ENCODE measurements around the gene NAALADL2. TPM values are rescaled to one million over a fixed set of nuclear protein-coding genes. Genes with fewer than 3 reads are reported as not detected.

NAALADL2 gene
- total RNA-seq, 1 donor from 2014 or later, result 12.5 TPM

DNA sequence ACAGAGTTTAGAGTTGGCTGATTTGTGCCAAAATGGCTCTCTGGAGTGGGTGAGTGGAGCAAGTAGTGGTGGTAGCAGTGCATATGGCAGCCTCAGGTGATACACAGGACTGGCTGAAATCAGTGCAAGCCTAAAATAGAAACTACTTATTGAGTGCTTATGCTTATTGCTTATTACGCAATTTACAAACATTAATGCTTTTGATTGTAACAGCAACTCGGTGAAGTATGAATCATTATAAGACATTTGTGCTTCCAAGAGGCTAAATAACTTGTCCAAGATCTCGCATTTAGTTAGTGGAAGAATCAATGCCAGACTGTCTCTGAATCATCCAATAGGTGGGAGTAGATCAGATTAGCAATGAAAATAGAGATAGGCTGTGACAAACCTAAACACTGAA is 353.8 kb downstream of the NAALADL2 start:
- Histone ChIP-seq H3K4me3 (no peak overlapping the region), H3K36me3 (no peaks in the 10 kb centered on the region), H3K27me3 (no peaks in the 10 kb centered on the region), H3K4me1 (peaks cover 4% of the 10 kb centered on the region), H3K9me3 (no peaks in the 10 kb centered on the region), H3K27ac (no peak overlapping the region)
- no peak for DNase-seq (ENCODE audit: extremely low spot score in 2 of 2)
- TF ChIP-seq POLR2AphosphoS5 (IDR thresholded peaks at IDR 0.05; ENCODE audit: insufficient read depth in 1 of 2, low read depth in 1 of 2) (no peak), CTCF (IDR thresholded peaks at IDR 0.05) (no peak)
- intact Hi-C loops (cut with DNase I), result no loop called here

GRCh38 chr3:175214216-175214615 is 355.1 kb downstream of the NAALADL2 start:
- H3K4me1 ChIP-seq, result no peaks in the 10 kb centered on the region
- no peak overlapping the region for H3K27ac ChIP-seq
- H3K27me3 ChIP-seq, result no peaks in the 10 kb centered on the region
- no peak for TF ChIP-seq POLR2AphosphoS5 (IDR thresholded peaks at IDR 0.05; ENCODE audit: insufficient read depth in 1 of 2, low read depth in 1 of 2)
- no peak for TF ChIP-seq CTCF (IDR thresholded peaks at IDR 0.05)
- TF ChIP-seq POLR2A (IDR thresholded peaks at IDR 0.05), result no peak
- H3K4me3 ChIP-seq, result no peak overlapping the region
- no peaks in the 10 kb centered on the region for H3K9me3 ChIP-seq
- intact Hi-C loops (cut with DNase I), result no loop called here
- DNase-seq (ENCODE audit: extremely low spot score in 2 of 2), result no peak
- H3K36me3 ChIP-seq, result no peaks in the 10 kb centered on the region

GRCh38 chr3:175215833-175216232 is 356.7 kb downstream of the NAALADL2 start:
- no peak for DNase-seq (ENCODE audit: extremely low spot score in 2 of 2)
- no peaks in the 10 kb centered on the region for H3K27me3 ChIP-seq
- intact Hi-C loops (cut with DNase I), result no loop called here
- no peaks in the 10 kb centered on the region for H3K9me3 ChIP-seq
- H3K27ac ChIP-seq, result no peak overlapping the region
- no peaks in the 10 kb centered on the region for H3K4me1 ChIP-seq
- no peak overlapping the region for H3K4me3 ChIP-seq
- TF ChIP-seq CTCF (IDR thresholded peaks at IDR 0.05) (no peak), POLR2A (IDR thresholded peaks at IDR 0.05) (no peak), POLR2AphosphoS5 (IDR thresholded peaks at IDR 0.05; ENCODE audit: insufficient read depth in 1 of 2, low read depth in 1 of 2) (no peak)
- no peaks in the 10 kb centered on the region for H3K36me3 ChIP-seq

DNA sequence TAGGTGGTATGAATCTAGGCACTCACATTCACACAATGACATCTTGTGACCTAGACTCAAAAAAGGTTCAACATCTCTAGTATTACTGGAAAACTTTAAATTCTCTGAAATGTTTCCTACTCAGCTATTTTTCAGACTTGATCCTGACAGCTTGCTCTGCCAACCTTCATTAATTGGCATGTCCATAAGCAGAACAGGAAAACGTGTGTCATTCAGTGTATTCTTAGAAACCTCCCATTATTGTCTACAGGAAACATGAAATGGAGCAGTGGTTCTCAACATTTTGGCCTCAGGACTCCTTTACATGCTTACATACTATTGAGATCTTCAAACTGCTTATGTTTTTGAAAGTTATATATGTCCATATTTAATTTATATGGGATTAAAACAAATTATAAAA is 363.2 kb downstream of the NAALADL2 start:
- intact Hi-C loops (cut with DNase I), result no loop called here
- Histone ChIP-seq H3K27me3 (no peaks in the 10 kb centered on the region), H3K4me3 (no peak overlapping the region), H3K9me3 (no peaks in the 10 kb centered on the region), H3K36me3 (no peaks in the 10 kb centered on the region), H3K4me1 (no peaks in the 10 kb centered on the region), H3K27ac (no peak overlapping the region)
- TF ChIP-seq POLR2AphosphoS5 (IDR thresholded peaks at IDR 0.05; ENCODE audit: insufficient read depth in 1 of 2, low read depth in 1 of 2) (no peak), CTCF (IDR thresholded peaks at IDR 0.05) (no peak), POLR2A (IDR thresholded peaks at IDR 0.05) (no peak)
- no peak for DNase-seq (ENCODE audit: extremely low spot score in 2 of 2)

DNA sequence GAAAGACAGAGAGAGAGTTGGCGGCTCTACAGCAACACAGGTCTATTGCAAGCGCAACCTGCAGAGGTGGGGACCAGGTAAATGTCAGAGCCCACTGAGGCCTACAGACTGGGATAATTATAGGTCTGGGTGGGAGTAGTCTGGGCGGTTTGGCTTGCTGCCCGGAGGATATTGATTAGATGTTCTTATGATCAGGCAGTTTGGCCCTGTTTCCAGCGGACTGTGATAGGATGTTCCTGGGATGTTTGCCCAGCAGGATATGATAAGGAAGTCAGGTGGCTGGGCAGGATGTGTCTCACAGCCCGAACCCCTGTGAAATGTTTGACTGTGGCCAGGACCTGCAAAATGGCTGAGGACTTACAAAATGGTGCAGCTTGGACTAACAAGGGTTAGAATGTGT is 364.9 kb downstream of the NAALADL2 start:
- intact Hi-C loops (cut with DNase I), result no loop called here
- Histone ChIP-seq H3K27me3 (no peaks in the 10 kb centered on the region), H3K36me3 (no peaks in the 10 kb centered on the region), H3K9me3 (no peaks in the 10 kb centered on the region), H3K4me1 (no peaks in the 10 kb centered on the region), H3K27ac (no peak overlapping the region), H3K4me3 (no peak overlapping the region)
- DNase-seq (ENCODE audit: extremely low spot score in 2 of 2), result no peak
- no peak for TF ChIP-seq POLR2AphosphoS5 (IDR thresholded peaks at IDR 0.05; ENCODE audit: insufficient read depth in 1 of 2, low read depth in 1 of 2)

- intact Hi-C loops (cut with DNase I), result no loop called here
- H3K27ac ChIP-seq, result no peak overlapping the region
- TF ChIP-seq POLR2A (IDR thresholded peaks at IDR 0.05) (no peak), POLR2AphosphoS5 (IDR thresholded peaks at IDR 0.05; ENCODE audit: insufficient read depth in 1 of 2, low read depth in 1 of 2) (no peak), CTCF (IDR thresholded peaks at IDR 0.05) (no peak)
- no peaks in the 10 kb centered on the region for H3K9me3 ChIP-seq
- H3K4me1 ChIP-seq, result no peaks in the 10 kb centered on the region
- no peak for DNase-seq (ENCODE audit: extremely low spot score in 2 of 2)
- H3K27me3 ChIP-seq, result no peaks in the 10 kb centered on the region
- H3K4me3 ChIP-seq, result no peak overlapping the region
- no peaks in the 10 kb centered on the region for H3K36me3 ChIP-seq
Measured at GRCh38 chr3:175226444-175226843, 367.3 kb downstream of the NAALADL2 start.

Data from vagina (tissue), 2 donors.